HG03280 (cell line): Measurements from ENCODE around the gene DTNA.
A peak's percentile ranks its signal among the peaks of the same experiment; 100 is the strongest.
"Not testable (repeated sequence)": the region's sequence is repeated elsewhere in the genome, so short reads cannot be mapped to it uniquely, and the experiment has no call there.

Experiments
- ATAC-seq: cut with Tn5 transposase; IDR thresholded peaks from one replicate; pipeline ENCODE4 v1.9.1; 2021; ENCODE audit warnings: mild to moderate bottlenecking, moderate library complexity; ENCODE audit not compliant: unreplicated experiment

Gene DTNA

DNA sequence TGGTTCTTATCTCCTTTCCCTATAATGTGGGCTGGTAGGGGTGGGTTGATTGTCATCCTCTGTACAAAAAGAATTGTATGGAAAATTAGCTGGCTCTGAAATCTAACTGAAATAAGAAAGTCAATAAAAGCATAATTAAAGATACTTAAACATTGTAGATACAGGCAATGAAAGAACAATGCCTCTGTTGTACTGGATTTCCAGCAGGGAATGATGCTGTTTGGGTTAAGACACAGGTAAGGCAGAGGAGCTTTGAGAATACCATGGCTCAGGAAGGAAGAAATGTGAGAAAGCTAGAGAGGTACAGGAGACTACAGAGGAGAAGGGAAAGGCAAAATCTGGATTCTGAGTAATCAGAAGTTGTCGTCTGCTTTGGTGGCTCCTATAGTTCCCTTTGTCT is 10.1 kb downstream of the DTNA start:
- ATAC-seq: no peak

GRCh38 chr18:34723143-34723542 is 13.0 kb downstream of the DTNA start:
- ATAC-seq: no peak

- not testable (repeated sequence) for ATAC-seq
Measured at GRCh38 chr18:34725737-34726136, 15.6 kb downstream of the DTNA start.

DNA sequence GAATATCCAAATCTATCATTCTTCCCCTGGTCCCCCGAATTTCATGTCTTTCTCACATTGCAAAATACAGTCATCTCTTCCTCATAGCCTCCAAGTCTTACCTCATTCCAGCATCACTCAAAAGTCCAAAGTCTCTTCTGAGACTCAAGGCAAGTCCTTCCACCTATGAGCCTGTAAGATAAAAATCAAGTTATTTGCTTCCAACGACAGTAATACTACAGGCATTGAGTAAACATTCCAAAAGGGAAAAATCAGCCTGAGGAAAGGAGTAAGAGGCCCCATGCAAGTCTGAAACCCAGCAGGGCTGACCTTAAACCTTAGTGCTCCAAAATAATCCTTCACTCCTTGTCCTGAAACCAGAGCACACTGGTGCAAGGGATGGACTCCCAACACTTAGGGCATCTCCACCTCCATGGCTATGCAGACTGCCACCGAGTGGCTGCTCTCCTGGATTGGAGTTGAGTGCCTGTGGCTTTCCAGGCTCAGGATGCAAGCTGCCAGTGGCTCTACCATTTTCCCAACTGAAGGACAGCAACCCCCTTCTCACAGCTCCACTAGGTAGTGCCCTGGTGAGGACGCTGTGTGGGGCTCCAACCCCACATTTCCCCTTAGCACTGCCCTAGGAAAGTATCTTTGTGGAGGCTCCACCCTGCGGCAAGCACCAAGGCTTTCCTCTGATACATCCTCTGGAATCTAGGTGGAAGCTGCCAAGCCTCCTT is 16.3 kb downstream of the DTNA start:
- ATAC-seq: no peak

GRCh38 chr18:34729264-34729663 is 19.2 kb downstream of the DTNA start:
- peak; percentile 76 for ATAC-seq

GRCh38 chr18:34729740-34730355 is 19.8 kb downstream of the DTNA start:
- ATAC-seq: no peak

GRCh38 chr18:34730774-34731173 is 20.7 kb downstream of the DTNA start:
- ATAC-seq: no peak

- no peak for ATAC-seq
Measured at GRCh38 chr18:34734056-34734455, 24.0 kb downstream of the DTNA start.

DNA sequence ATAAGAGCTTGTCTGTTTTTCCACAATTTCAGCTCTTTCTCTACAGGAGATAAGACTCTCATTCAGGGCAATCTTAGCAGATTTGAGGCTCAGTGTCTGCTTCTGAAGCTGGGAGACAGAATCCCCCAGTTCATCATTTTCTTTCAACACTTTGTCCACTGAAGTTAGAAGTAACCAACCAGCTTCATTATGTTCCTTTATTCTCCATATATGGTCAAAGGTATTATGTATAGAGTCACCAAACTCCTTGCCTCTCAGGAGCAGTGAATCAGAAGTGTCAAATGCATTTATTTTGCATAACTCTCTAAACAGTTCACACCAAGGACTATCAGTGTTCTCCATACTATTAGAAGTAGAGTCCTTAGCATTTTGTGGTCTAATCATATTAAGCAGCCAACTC is 24.4 kb downstream of the DTNA start:
- not testable (repeated sequence) for ATAC-seq

- no peak for ATAC-seq
Measured at GRCh38 chr18:34738175-34738894, 28.2 kb downstream of the DTNA start.

DNA sequence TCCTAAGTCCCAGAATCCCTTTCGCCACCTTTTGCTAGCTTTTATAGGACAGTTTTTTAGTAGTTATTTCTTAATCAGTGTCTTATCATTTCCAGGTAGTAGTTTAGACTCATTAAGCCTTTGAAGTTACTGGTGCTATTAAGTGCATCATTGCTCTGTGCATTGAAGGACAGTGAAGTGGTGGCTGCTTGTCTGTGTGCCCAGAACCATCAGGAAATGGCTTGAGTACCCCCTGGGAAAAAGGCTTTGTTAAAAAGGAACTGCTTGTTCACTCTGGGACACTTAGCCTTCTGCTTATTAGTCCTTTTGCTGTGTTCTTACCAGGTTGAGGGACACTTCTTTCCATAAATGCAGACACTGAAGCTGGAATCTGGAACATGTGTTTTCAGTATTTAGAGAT is 30.0 kb downstream of the DTNA start:
- ATAC-seq: no peak

DNA sequence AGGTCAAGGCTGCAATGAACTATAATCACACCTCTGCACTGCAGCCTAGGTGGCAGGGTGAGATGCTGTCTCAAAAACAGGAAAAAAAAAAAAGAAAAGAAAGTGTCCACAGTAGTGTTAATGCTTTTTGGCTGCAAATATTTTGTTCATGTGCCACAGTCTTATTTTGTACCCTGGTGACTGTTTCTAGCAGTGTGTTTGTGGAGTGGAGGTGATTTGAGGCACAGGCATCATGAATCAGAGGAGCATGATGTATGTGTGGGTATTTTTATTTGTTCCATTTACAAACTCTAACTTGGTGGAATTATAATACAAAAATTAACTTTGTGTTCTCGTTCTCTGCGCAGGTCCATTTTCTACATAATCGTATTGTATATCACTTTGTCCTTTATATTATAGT is 30.6 kb downstream of the DTNA start:
- ATAC-seq: no peak

GRCh38 chr18:34741401-34741800 is 31.3 kb downstream of the DTNA start:
- ATAC-seq: no peak

DNA sequence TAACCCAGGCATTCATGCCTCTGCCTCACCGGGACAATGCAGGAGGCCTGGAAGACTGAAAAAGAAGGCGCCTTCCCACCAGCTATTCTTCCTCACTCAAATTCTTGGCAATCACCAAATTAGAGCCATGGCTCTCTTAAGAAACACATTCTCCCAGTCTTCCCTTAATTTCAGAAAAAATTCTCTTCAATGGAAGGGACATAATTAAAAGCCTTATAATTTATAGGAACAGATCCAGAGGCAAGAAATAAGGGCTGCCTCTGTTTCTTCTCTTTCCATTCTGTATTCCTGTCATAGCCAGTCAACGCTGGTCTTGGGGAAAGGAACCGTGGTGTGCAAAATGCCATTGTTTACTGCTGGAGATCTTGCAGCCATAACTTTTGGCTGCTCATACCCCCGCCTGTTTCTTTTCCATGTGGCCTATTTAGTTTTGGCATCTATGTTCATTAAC is 32.8 kb downstream of the DTNA start:
- no peak for ATAC-seq

DNA sequence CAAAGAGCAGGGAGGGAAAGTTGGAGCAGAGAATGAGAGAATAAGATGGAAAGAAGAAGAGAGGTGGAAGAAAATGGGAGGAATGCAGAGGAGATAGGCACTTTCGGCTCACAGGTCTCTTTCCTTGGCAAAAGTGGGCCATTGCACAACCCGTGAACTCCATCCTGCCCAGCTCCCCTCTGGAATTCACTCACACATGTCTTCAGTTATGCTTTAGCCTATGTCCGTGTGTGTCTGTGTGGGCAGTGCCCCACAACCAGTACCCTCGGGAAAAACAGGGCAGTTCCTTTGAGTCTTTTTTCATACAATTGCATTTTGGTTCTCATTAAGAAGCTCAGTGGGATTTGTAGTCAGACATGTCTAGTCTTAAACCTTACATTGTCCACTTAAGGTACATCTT is 34.5 kb downstream of the DTNA start:
- ATAC-seq: no peak

- no peak for ATAC-seq
Measured at GRCh38 chr18:34746614-34747013, 36.5 kb downstream of the DTNA start.

- ATAC-seq: no peak
Measured at GRCh38 chr18:34749721-34750120, 39.6 kb downstream of the DTNA start.

DNA sequence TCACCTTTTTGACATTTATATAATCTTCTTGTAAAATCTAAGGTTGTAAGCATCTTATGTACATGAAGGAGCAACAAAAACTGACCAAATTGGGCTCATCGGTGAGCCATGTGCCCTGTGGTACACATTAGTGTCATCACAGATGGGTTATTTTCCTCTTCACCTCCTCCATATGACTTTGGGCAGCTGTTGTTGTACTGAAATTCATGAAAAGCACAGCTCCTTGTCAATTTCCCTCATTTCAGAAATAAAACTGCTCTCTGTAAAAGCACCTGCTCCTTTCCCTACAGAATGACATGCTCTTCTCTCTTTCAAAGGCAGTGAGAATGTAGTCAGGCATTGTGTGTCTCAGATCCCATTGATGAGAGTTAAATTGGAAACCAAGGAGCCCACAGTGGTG is 42.0 kb downstream of the DTNA start:
- ATAC-seq: no peak

DNA sequence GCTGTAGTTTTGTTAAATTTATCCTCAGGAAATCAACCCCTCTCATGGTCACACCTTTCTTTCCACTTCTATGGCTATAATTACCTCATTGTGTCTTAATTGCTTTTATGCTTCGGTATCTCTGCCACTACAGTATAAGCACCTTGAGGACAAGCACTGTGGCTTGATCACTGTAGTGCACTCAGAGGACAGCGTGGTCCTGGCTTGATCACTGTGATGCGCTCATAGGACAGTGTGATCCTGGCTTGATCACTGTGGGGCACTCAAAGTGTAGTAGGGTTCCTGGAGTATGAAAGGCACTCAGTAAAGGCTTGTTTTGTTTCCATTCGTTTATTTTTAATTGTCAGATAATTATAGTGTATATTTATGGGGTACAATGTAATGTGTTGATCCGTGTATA is 44.2 kb downstream of the DTNA start:
- no peak for ATAC-seq

DNA sequence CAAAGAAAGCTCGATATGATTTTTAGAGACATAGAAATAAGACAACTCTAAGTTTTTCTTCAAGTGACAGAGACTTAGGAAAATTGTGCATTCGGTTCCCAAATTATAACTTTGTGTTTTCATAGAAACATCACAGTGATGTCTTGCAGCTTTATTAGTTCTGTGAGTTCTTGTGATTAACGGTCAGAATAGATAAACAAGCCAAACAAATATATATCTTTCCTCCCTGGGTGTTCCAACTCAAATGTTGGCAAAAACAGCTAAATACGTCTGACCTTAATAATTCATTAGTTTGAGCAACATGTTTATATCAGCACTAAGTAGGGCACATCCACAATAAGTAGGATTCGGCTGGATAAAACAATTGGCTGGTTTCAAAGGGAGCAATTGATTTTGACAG is 47.6 kb downstream of the DTNA start:
- no peak for ATAC-seq

DNA sequence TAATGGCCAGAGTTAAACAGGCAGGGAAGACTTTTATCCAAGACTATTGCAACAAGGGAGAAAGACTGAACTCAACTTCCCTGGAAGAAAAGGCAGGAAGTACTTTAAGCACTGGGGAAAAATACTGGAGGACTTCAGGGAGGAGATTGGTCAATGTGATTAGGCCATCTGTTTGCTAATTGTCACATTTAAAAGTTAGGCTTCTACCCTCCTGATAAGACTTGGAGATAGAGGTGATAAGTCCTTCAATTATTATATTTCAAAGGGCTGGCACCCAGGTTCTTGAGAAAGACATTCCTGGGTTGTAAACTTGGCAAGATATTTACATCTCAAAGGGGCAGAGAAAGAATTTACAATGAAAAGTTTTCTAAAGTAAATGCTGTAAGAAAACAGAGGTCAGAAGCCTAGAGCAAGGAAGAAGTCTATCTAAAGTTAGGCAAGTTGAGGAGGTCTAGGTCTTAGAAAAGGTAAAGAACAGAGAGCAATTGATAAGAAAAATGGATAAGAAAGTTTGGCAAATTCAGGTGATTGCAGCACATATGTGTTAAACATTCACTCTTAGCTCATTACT is 48.4 kb downstream of the DTNA start:
- ATAC-seq: no peak

GRCh38 chr18:34760444-34760843 is 50.3 kb downstream of the DTNA start:
- ATAC-seq: no peak
